NCI-H2227 (cell line): Measurements from ENCODE around the gene KCNJ15.
"Not testable (repeated sequence)": the region's sequence is repeated elsewhere in the genome, so short reads cannot be mapped to it uniquely, and the experiment has no call there.

Source experiments
- DNase-seq: peaks from one replicate; lab custom pipeline; 2025; ENCODE audit not compliant: unreplicated experiment; lab: John Stamatoyannopoulos, UW

KCNJ15 gene

DNA sequence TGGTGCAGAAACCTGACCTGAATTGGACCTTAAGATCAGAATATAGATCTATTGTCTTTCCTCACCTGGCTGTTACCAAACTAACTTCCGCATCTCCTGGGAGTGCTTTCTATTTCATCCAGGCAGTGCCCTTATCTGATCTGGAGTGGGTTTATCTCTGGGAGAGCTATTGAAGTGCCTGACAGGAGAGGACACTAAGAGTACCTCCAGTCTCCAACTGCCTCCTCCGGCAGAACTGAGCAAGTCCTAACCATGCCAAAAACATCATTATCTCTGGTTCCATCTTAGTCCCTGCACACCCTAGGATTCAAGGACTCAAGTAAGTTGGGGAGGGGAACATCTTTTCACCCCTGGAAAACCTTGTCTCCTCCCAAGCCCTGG lies 12.4 kb upstream of the KCNJ15 start:
- DNase-seq = no peak

DNA sequence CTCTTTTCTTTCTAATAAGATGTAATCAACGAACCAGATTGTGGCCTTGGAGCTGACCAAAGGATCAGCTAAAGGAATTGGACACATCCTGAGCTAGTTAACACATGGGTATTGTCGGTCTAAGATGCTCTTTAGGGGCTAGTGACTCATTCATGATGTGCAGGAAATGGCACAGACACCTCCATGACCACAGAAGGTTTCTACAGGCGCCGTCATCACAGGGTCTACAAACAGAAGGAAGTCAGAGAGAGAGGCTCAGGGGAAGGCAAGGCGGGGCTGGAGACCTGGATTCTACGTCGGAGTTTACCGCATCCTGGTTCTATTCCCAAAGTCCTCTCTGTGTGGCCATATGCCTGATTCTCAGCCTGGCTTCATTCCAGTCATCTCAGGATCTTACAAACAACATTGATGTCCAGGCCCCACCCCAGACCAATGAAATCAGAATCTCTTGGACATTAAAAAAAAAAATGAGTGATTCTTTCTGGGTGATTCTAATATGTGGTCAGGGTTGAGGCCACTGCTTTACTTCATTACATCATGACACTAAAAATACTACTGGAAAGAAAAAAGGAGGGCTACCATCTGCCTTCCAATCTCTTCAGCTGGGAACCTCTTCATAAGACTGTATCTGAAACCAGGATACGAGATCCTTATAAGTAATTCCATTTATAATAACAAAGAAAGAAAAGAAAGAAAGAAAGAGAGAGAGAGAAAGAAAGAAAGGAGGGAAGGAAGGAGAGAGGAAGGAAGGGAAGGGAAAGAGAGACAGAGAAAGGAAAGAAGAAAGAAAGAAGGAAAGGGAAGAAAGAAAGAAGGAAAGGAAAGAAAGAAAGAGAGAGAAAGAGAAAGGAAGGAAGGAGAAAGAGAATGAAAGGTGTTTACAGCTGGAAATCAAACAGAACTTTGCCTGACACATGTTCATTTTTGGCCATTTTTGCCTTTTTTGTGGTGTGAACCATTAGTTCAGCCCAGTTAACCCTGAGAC lies 11.6 kb upstream of the KCNJ15 start:
- DNase-seq = no peak

DNA sequence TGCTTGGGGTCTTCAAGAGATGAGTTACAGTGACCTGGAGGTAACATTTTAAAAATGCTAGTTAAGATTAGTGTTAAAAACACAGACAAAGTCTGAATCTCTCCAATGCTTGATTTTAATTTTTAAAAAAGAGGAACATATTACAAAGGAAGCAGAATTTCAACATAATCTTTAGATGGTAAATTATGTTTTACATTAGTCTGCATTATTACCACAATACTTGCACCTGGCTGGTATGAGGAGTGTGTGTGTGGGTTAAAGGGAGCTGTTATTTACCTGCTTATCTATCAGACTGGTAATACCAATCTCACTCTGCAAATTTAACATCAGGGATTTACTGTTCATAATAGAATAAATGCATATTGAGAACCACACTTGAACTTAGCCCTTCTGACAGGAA lies 10.3 kb upstream of the KCNJ15 start:
- no peak for DNase-seq

GRCh38 chr21:38247054-38247453 lies 9.7 kb upstream of the KCNJ15 start:
- DNase-seq = not testable (repeated sequence)

GRCh38 chr21:38247738-38248510 lies 8.9 kb upstream of the KCNJ15 start:
- DNase-seq = no peak

DNA sequence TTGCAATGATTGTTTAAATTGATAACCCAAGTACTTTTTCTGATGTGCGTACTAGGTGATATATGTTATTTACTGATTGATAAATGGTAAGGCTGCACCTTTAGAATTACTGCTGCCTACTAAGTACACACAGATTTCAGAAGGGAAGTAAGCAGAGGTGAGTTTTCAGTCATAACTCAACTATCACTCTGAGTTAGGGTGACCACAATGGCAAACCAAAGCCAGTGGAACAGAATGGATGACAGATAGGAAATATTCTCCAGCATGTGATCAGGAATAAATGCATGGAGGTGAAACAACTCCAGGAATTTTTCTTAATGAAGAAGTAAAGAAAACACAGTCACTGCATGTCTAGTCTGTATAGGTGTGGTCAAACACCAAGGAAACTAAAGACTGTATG lies 7.5 kb upstream of the KCNJ15 start:
- no peak for DNase-seq

GRCh38 chr21:38249696-38250278 lies 7.0 kb upstream of the KCNJ15 start:
- DNase-seq = no peak

DNA sequence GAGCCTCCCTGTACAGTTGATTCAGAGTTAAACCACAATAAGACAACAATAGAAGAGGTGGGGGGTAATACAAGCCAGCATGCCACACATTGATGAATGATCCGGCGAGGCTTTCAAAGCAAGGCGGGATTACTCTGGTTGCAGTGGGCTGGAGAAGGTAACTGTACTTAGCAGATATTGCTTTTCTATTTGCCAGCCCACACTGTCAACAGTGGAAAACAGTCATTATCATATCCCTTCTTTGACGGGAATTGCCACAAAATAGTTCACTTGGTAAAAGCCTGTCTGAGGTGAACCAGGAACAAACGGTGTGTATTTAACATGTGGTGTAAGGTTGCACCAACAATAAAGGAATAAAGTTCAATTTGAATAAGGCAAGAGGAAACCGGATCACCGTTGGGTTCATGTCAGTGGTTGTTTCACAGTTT lies 5.8 kb upstream of the KCNJ15 start:
- DNase-seq = no peak

DNA sequence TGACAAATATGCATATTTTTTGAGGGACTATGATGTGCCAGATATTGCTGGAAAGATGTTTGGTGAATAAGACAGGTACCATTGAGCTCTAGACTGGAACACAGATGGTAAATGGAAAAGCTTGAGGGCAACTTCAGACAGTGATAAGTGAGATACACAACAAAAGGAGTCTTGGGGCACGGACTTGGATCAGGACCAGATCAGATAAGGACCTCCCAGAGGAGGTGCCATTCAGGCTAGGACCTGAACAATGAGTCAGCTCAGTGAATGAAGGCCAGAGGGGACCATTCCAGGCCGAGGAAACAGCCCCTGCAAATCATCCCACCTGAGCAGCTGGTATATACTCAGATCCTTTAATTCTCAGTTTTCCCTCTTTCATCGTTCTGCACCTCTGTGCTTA lies 1.8 kb upstream of the KCNJ15 start:
- DNase-seq = no peak

- no peak for DNase-seq
Observed at GRCh38 chr21:38255571-38256117, 1.1 kb upstream of the KCNJ15 start.

GRCh38 chr21:38257667-38258066 lies 876 bp downstream of the KCNJ15 start:
- no peak for DNase-seq

GRCh38 chr21:38258521-38259485 lies 2.0 kb downstream of the KCNJ15 start:
- no peak for DNase-seq

GRCh38 chr21:38259665-38260064 lies 2.9 kb downstream of the KCNJ15 start:
- DNase-seq = no peak

DNA sequence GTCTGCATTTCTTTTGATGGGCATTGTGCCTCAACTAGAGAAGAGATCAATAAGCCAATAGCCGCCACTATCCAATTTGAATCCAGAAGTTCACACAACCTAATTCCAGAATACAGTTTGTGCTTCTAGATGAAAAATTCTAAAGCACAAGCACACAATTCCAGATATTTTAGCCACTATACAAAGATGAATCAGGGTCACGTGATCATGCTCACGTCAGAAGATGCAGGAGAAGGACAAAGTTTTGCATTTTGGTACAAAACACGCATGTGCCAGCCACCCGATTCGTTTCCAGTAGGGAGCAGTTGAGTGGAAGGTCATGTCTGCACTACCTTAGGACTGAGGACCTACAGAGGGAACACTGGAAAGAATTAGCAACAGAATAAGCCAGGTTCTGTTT lies 3.6 kb downstream of the KCNJ15 start:
- DNase-seq = no peak

DNA sequence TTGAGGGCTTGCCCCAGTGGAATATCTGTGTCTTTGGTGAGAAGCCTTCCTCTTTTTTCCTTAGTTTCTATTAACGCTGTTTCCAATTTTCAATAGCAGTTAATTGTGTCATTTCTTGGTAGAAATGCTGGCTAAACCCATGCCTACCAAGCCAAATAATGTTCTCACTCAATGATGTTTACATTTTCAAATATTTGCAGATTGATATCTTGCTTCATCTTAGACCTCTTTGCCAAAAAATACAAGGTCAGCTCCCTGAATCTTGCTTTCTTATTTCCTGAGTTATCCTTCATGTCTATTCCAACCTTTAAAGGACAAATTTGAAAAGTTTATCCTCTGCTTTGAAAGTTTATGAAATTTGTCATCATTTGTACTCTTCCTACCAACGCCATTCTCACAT lies 5.1 kb downstream of the KCNJ15 start:
- no peak for DNase-seq

GRCh38 chr21:38263493-38263892 lies 6.7 kb downstream of the KCNJ15 start:
- DNase-seq = no peak

GRCh38 chr21:38264571-38264970 lies 7.8 kb downstream of the KCNJ15 start:
- DNase-seq = no peak

DNA sequence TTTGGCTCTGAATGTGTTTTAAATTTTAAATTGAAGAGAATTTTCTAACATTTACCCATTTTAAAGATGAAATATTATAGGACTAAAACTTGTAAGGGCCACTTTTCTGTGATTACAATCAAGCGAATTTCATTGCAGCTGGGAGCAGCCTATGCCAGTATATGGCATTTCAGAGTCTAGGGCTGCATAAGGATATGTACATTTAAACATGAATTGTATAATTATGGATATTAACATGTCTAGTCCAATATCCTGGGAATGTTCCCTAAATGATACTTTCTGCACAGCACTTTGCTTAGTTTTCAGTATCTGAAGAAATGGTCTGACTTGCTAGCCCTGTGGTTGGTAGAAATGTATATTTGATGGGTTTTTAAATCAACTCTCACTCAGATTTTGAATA lies 8.4 kb downstream of the KCNJ15 start:
- DNase-seq = no peak

GRCh38 chr21:38266732-38267131 lies 9.9 kb downstream of the KCNJ15 start:
- no peak for DNase-seq

DNA sequence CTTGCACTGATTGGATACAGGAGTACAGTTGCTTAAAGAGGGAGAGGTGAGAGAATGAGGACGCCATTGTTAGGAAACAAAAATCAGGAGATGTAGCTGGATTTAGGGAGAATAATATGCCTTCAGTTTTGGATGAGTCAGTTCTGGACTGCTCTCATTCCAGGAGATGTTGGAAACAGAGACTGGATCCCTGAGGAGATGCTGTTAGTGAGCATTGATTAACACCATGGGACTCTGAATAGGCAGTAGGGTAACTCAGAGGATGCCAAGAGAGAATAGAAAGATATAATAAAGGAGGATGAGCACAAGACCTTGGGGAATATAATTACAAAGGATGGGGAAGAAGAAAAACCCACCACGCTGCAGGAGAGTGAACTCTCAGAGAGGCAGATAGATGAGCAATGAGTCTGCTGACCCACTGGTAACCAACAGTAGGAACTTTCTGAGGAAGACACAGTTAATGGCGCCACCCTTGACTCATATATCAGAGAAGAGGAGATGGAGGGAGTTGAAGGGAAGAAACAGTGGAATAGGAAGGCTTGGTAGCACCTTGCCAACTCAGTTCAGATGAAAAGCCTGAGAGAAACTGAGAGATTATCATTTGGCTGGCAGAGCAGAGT lies 10.5 kb downstream of the KCNJ15 start:
- DNase-seq = no peak
